ENCODE data around the gene FGGY.
"Not testable (repeated sequence)": the region's sequence is repeated elsewhere in the genome, so short reads cannot be mapped to it uniquely, and the experiment has no call there.

FGGY gene

GRCh38 chr1:59597420-59598119 is 300.7 kb downstream of the FGGY start:
- DNase-seq, result no peak

DNA sequence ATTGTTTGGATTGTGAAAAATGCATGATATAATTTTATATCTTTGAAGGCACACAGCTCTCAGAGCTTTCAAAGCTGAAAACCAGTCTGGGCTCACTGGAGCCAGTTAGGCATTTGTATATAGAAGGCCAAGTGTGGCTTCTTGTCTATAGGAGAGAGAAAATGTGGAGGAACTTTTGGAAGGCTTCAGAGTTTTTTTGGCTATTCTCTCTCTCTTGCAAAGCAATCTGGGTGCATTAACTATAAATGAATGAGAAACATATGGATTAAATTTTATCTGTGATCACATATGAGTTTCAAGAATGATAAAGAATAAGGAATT is 301.2 kb downstream of the FGGY start:
- DNase-seq, result no peak

DNA sequence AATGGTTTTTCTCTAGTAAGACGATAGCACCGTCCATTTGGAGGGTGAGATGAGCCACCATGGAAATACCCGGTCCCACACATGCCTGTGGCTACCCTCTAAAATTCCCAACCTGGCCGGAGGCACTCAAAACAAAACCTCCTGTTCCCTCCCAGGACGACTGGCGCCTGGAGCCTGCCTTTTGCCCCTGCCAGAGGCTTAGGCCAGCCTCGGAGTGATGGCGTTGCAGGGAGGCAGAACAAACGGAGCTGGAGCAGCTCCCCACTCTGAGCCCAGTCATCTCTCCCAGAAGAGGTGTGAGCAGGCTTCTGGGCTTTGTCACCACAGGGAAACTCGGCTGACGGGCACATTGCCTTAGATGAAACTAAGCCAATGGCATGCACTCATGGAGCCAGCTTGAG is 304.1 kb downstream of the FGGY start:
- DNase-seq, result no peak

DNA sequence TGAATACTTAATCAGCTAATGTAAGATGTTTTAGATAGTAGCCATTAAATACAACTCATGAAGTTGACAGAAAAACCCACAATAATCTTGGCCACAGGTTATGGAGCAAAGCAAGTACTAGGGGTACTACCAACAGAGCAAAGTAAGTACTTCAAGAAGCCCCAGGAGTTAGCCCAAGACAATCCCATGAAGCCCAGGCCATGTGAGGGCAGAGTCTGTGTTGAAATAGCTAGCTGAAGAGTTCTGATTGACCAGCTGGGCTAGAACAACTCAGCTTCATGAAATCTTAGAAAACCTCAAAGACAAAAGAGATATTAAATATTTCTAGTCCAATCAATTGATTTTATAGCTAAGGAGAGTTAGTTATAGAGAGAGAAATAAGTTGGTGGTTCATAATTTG is 304.9 kb downstream of the FGGY start:
- DNase-seq, result no peak

- DNase-seq, result no peak
These were observed 307.3 kb downstream of the FGGY start for GRCh38 chr1:59604191-59604590.

DNA sequence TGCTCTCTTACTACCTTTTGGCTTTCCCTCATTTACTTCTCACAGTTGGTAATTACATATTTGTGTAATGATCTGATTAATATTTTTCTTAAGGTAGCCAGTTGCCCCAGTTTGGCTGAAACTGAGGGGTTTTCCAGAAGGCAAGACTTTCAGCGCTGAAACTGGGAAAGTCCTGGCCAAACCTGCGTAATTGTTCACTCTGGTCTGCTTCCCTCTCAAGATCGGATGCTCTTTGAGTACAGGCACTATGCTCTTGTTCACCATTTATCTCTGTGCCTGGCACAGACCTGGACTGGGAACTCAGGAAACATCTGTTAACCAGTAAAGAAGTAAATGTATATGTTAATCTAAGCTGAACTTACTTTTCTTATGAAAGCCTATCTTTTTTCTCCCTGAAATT is 308.3 kb downstream of the FGGY start:
- DNase-seq, result no peak

DNA sequence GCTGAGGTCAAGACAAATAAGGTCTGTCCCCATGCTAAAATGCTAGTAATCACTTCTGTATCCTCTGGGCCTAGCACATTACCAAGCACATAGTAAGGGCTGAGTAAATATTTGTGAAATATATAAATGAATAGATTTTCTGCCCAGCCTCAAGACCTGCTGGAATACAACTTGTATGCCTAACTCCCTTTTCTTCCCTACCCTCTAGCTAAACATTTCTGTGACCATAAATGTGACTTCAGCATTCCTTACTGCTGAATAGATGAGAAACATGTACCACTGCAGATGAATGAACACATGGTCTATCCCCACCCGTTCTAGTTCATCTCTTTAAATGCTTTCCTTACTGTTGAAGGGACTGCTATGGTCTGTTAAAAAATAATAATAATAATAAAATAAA is 308.9 kb downstream of the FGGY start:
- no peak for DNase-seq

GRCh38 chr1:59609245-59609644 is 312.4 kb downstream of the FGGY start:
- DNase-seq, result no peak

- DNase-seq, result not testable (repeated sequence)
These were observed 313.6 kb downstream of the FGGY start for GRCh38 chr1:59610499-59610898.

GRCh38 chr1:59617434-59617833 is 320.5 kb downstream of the FGGY start:
- DNase-seq, result no peak

- no peak for DNase-seq
These were observed 322.7 kb downstream of the FGGY start for GRCh38 chr1:59619557-59619956.

- DNase-seq, result no peak
These were observed 328.5 kb downstream of the FGGY start for GRCh38 chr1:59625384-59625783.

GRCh38 chr1:59631561-59632255 is 334.8 kb downstream of the FGGY start:
- no peak for DNase-seq

DNA sequence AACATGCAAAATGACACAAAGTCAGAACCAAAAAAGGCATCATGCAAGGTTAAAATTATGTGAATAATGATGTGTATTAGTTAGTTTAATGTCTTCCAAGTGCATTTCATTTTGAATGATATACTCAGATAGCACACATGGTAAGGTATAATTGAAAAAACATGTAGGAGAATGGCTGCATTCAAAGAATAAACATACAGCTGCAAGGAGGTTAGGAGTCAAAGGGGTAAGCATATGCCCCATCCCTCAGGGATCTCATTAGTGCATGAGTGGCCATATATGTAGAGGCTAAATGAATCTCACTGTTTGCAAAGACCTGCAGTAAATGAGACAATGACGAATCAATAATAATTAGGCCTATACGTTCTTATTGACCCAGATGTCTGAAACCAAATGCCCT is 338.2 kb downstream of the FGGY start:
- no peak for DNase-seq

DNA sequence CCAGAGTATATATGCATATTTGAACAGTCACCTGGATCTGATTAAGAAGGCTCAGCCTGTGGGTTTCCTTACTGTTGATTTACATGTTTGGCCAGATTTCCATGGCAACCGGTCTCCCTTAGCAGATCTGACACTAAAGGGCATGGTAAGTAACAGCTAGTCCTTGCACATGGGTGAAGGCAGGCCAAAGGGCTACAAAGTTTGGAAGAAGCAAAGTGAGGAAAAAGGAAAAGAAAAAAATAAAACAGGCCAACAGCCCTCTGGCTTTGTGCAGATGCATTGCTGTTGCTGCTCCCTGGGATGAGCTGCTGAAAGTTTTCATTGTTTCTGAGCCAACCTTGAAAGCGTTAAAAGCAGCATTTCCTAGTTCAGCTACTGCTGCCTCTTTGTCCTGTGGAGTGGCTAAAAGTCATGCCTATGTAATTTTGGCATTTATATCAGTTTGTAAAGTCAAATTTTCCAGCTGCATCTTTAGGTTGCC is 341.4 kb downstream of the FGGY start:
- DNase-seq, result no peak

- DNase-seq, result no peak
These were observed 342.4 kb downstream of the FGGY start for GRCh38 chr1:59639266-59639665.

DNA sequence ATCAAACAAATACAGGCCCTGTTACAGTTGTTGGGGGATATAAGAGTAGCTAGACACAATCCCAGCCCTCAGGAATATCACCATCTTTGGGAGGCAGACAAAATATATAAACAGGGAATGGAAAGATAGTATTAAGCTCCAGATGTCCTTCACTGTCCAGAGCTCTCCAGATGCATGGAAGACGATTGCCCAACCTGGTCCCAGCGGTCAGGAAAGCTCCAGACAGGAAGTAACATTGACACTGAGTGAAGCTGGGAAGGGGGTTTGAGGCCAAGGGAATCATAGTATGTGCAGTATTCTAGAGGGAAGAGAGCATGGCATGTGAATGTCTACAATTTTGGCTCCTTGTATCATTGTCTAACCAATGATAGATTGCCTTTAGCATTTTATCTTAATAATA is 344.0 kb downstream of the FGGY start:
- DNase-seq, result no peak

DNA sequence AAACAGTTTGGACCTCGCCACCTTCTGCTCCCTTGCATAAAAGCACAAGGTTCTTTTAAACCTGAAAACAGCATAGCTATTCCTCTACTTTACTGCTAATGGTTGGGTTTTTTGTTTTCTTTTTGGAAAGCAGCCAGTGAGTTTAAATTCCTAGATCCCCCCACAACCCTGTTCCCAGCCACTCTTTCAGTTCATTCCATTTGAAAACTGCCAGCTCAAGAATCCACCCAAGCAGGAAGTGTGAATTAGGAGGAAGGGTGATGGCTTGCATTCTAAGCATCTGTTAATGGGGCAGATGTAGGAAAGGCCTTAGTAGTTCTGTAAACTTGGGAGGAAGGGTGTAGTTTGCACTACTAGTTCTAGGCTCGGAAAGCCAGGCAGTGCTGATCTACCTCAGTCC is 344.9 kb downstream of the FGGY start:
- no peak for DNase-seq

- no peak for DNase-seq
These were observed 346.6 kb downstream of the FGGY start for GRCh38 chr1:59643526-59643925.

DNA sequence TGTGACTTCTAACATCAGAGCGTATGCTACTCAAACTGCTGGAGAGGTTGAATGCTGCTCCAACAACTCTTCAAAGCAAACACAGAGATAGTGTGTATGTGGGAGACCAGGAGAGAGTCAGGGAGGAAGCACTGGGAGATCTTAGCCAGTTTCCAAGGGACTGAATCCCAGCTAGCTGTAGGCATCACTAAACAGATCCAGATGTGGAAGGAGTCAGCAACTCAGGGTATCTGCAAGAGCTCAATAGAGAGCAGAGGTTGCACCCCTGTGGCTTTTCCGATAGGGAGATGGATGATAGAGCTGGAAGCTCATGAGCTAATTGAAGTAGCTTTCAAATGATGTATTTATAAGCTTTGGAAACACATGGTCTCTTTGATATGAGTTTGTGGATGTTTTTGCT is 349.0 kb downstream of the FGGY start:
- DNase-seq, result no peak

DNA sequence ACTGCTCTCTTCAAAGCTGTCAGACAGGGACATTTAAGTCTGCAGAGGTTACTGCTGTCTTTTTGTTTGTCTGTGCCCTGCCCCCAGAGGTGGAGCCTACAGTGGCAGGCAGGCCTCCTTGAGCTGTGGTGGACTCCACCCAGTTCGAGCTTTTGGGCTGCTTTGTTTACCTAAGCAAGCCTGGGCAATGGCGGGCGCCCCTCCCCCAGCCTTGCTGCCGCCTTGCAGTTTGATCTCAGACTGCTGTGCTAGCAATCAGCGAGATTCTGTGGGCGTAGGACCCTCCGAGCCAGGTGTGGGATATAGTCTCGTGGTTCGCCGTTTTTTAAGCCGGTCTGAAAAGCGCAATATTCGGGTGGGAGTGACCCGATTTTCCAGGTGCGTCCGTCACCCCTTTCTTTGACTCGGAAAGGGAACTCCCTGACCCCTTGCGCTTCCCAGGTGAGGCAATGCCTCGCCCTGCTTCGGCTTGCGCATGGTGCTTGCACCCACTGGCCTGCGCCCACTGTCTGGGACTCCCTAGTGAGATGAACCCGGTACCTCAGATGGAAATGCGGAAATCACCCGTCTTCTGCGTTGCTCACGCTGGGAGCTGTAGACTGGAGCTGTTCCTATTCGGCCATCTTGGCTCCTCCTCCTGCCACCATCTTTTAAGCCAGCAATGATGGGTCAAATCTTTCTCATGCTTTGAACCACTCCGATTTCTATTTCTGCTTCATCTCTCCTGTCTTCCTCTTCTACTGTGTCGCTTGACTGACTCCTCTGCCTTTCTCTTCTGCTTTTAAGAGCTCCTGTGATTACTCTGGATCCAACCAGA is 356.5 kb downstream of the FGGY start:
- not testable (repeated sequence) for DNase-seq

DNA sequence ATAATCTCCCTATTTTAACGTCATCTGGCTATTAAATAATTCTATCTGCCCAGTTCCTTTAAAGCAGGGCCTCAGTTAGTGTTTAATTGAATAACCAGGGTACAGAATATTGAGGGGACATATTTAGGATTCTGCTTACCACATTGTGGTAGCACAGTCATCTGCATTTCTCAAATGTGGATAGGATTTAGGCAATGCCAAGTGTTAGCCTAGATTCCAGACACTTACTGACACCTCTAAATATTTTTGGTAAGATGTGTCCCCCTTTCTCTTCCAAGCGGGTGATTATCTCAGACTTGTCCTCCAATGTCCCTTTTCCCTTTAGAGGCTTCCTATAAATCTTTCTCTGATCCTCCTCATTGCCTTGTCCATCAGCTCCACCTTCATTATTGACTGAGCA is 357.1 kb downstream of the FGGY start:
- no peak for DNase-seq

DNA sequence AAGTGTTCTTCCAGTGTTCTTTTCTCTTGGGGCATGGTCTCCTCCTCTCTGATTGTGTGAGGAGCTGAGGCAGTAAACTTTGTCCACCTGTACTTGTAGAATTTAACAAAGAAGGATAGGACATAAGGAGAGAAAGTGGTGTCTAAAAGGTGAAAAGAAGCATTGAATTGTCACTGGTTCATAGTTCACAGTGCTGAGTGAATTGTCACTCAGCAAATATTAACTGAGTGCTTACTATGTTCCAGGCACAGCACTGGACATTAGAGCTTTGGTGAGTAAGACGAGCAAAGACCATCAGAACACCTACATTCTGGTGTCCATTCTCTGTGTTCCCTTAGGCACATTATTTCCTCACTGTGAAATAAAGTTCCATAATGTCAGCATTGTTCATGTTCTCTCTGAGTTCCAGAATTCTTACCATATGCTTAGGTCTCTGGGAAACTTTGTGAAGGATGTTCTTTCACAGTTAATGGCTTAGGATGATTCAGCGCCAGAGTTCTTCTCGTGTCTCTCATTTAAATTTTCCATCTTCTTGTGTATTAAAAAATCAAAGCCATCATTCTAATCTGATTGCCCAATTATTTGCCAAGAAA is 361.1 kb downstream of the FGGY start:
- DNase-seq, result no peak

DNA sequence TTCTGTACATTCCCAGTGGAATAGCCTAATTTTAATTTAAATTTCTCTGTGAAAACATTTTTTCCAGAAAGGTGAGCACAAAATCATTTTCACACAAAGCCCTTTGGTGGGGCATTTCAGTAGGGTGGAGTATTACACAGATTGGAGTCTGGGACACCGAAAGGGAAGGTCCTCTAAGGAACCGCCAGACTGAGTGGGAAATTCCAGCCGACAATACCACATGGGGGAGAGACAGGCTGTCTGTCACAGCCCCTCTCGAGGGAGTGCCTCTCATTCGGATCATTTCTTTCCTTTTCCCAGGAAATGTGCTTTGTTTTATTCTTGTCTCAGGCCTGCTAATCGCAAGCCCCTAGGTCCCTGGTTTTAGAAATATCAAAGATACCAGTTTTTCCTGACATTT is 367.3 kb downstream of the FGGY start:
- no peak for DNase-seq
